Measurements from ENCODE around the gene TNFSF10. TPM values are rescaled to one million over a fixed set of nuclear protein-coding genes. Genes with fewer than 3 reads are reported as not detected.

TNFSF10 gene
- total RNA-seq, 1 donor from 2014 or later = not detected

- H3K36me3 Mint-ChIP-seq (ENCODE audit: low read depth) = no peaks in the 10 kb centered on the region
- TF ChIP-seq CTCF (IDR thresholded peaks at IDR 0.05) = no peak
- DNase-seq (ENCODE audit: low spot score) = no peak
- H3K27me3 Mint-ChIP-seq (ENCODE audit: low read depth) = no peaks in the 10 kb centered on the region
- H3K9me3 Mint-ChIP-seq (ENCODE audit: low read depth) = no peaks in the 10 kb centered on the region
- no peak overlapping the region for H3K27ac Mint-ChIP-seq (ENCODE audit: unreplicated experiment)
- peaks cover 8% of the 10 kb centered on the region for H3K4me1 Mint-ChIP-seq (ENCODE audit: low read depth)
- no peak overlapping the region for H3K4me3 Mint-ChIP-seq (ENCODE audit: unreplicated experiment)
Observed at GRCh38 chr3:172557515-172558220, 34.4 kb upstream of the TNFSF10 start.

GRCh38 chr3:172553526-172554252 lies 30.5 kb upstream of the TNFSF10 start:
- no peak overlapping the region for H3K4me3 Mint-ChIP-seq (ENCODE audit: unreplicated experiment)
- H3K27ac Mint-ChIP-seq (ENCODE audit: unreplicated experiment) = no peak overlapping the region
- no peaks in the 10 kb centered on the region for H3K36me3 Mint-ChIP-seq (ENCODE audit: low read depth)
- H3K4me1 Mint-ChIP-seq (ENCODE audit: low read depth) = peaks cover 5% of the 10 kb centered on the region
- TF ChIP-seq CTCF (IDR thresholded peaks at IDR 0.05) = no peak
- no peaks in the 10 kb centered on the region for H3K27me3 Mint-ChIP-seq (ENCODE audit: low read depth)
- H3K9me3 Mint-ChIP-seq (ENCODE audit: low read depth) = no peaks in the 10 kb centered on the region
- DNase-seq (ENCODE audit: low spot score) = no peak

- Mint-ChIP-seq H3K36me3 (ENCODE audit: low read depth) (no peaks in the 10 kb centered on the region), H3K27me3 (ENCODE audit: low read depth) (no peaks in the 10 kb centered on the region), H3K4me3 (ENCODE audit: unreplicated experiment) (no peak overlapping the region), H3K27ac (ENCODE audit: unreplicated experiment) (no peak overlapping the region), H3K4me1 (ENCODE audit: low read depth) (peaks cover 5% of the 10 kb centered on the region), H3K9me3 (ENCODE audit: low read depth) (no peaks in the 10 kb centered on the region)
- no peak for TF ChIP-seq CTCF (IDR thresholded peaks at IDR 0.05)
- DNase-seq (ENCODE audit: low spot score) = no peak
Observed at GRCh38 chr3:172552607-172553006, 29.4 kb upstream of the TNFSF10 start.

- Mint-ChIP-seq H3K36me3 (ENCODE audit: low read depth) (no peaks in the 10 kb centered on the region), H3K4me3 (ENCODE audit: unreplicated experiment) (no peak overlapping the region), H3K27ac (ENCODE audit: unreplicated experiment) (no peak overlapping the region), H3K27me3 (ENCODE audit: low read depth) (no peaks in the 10 kb centered on the region), H3K9me3 (ENCODE audit: low read depth) (no peaks in the 10 kb centered on the region), H3K4me1 (ENCODE audit: low read depth) (peaks cover 5% of the 10 kb centered on the region)
- TF ChIP-seq CTCF (IDR thresholded peaks at IDR 0.05) = no peak
- no peak for DNase-seq (ENCODE audit: low spot score)
Observed at GRCh38 chr3:172551874-172552273, 28.6 kb upstream of the TNFSF10 start.

DNA sequence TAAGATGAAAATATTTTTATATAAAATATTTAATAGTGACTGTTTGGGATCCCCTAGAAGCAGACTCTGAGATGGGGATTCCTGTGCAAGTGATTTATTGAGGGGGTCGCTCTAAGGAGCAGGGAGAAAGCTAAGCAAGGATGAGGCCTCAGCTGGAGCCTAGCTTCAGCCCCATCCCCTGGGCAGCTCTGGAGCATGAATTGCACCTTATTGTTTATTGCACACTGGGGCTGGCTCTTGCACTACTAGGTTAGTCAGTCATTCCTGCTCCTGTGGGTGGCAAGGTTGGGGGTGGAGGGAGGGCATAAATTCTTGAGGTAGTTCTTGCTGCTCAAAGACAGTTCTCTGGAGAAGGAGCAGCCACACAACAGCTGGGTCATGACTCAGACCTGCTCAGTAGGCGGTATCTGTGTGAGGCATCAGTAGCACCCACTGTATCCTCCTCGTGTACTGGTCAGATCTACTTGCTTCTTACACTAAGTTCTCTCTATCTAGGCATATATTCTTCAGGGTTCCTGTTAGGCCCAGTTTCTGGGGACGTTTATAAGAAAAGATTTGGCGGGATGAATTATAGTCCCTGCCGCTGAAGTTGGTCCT lies 27.2 kb upstream of the TNFSF10 start:
- Mint-ChIP-seq H3K36me3 (ENCODE audit: low read depth) (no peaks in the 10 kb centered on the region), H3K27me3 (ENCODE audit: low read depth) (no peaks in the 10 kb centered on the region), H3K4me1 (ENCODE audit: low read depth) (peaks cover 5% of the 10 kb centered on the region), H3K9me3 (ENCODE audit: low read depth) (no peaks in the 10 kb centered on the region), H3K4me3 (ENCODE audit: unreplicated experiment) (no peak overlapping the region), H3K27ac (ENCODE audit: unreplicated experiment) (no peak overlapping the region)
- TF ChIP-seq CTCF (IDR thresholded peaks at IDR 0.05) = no peak
- no peak for DNase-seq (ENCODE audit: low spot score)
